Endothelial cell of umbilical vein (primary cell): ENCODE measurements around the gene ARPC1B.

Experiments
- MYC ChIP-seq: IDR thresholded peaks from one replicate; pipeline ENCODE4 v1.6.1; 2011; ENCODE audit warnings: mild to moderate bottlenecking, low read depth, low read length
- POLR2A ChIP-seq: IDR thresholded peaks from 2 replicates; pipeline ENCODE4 v1.6.1; 2012; ENCODE audit warnings: low read depth, mild to moderate bottlenecking, control low read depth, low read length
- TF ChIP-seq, protein P1 (sequence below), 2 donors: IDR thresholded peaks; 1 replicate in 1 of 2; 2 replicates in 1 of 2; pipeline ENCODE4 v1.5.1; 2011; ENCODE audit warnings: low read length in 2 of 2, mild to moderate bottlenecking in 2 of 2, moderate library complexity in 2 of 2, control low read depth in 1 of 2, inconsistent platforms in 1 of 2, low read depth in 1 of 2; ENCODE audit not compliant: insufficient read depth in 1 of 2; ENCODE audit errors: extremely low read depth in 1 of 2

DNA sequence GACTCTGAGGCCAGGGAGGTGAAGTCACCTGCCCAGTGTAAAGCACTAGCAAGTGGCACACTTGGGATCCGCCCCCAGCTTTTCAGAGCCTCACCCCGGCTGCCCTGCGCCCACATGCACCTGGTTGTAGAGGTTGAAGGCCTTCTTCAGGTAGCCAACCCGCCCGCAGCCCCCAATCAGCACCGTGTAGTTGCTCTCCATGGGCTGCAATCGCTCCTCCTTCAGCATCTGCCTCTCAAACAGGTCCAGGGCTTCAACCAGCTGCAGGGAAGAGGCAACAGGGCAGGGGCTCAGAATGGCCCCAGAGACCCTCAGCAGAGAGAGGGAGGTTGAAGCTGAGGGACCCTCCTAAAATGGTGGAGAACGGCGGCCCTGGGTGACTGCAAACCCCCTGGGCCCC is 58.6 kb downstream of the ARPC1B start:
- no peak for TF ChIP-seq MYC
- TF ChIP-seq, protein P1, sequence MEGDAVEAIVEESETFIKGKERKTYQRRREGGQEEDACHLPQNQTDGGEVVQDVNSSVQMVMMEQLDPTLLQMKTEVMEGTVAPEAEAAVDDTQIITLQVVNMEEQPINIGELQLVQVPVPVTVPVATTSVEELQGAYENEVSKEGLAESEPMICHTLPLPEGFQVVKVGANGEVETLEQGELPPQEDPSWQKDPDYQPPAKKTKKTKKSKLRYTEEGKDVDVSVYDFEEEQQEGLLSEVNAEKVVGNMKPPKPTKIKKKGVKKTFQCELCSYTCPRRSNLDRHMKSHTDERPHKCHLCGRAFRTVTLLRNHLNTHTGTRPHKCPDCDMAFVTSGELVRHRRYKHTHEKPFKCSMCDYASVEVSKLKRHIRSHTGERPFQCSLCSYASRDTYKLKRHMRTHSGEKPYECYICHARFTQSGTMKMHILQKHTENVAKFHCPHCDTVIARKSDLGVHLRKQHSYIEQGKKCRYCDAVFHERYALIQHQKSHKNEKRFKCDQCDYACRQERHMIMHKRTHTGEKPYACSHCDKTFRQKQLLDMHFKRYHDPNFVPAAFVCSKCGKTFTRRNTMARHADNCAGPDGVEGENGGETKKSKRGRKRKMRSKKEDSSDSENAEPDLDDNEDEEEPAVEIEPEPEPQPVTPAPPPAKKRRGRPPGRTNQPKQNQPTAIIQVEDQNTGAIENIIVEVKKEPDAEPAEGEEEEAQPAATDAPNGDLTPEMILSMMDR (IDR thresholded peaks at IDR 0.05; ENCODE audit: extremely low read depth in 1 of 2, insufficient read depth in 1 of 2, low read depth in 1 of 2, low read length in 2 of 2) = no peak
- no peak for TF ChIP-seq POLR2A
